HG02678 (cell line): ENCODE measurements around the gene FOXP2.
"Not testable (repeated sequence)": the region's sequence is repeated elsewhere in the genome, so short reads cannot be mapped to it uniquely, and the experiment has no call there.

Experiments
- ATAC-seq: cut with Tn5 transposase; IDR thresholded peaks from one replicate; pipeline ENCODE4 v1.9.1; 2021; ENCODE audit warnings: mild to moderate bottlenecking, moderate library complexity; ENCODE audit not compliant: unreplicated experiment

The FOXP2 gene

GRCh38 chr7:114488696-114489095 is 74.1 kb downstream of the FOXP2 start:
- no peak for ATAC-seq

GRCh38 chr7:114497491-114497890 is 82.9 kb downstream of the FOXP2 start:
- not testable (repeated sequence) for ATAC-seq

- no peak for ATAC-seq
These were observed 88.0 kb downstream of the FOXP2 start for GRCh38 chr7:114502454-114503254.

GRCh38 chr7:114504586-114504985 is 90.0 kb downstream of the FOXP2 start:
- no peak for ATAC-seq

GRCh38 chr7:114507381-114507780 is 92.8 kb downstream of the FOXP2 start:
- ATAC-seq, result no peak

GRCh38 chr7:114508086-114508485 is 93.5 kb downstream of the FOXP2 start:
- ATAC-seq, result no peak

GRCh38 chr7:114510824-114511223 is 96.2 kb downstream of the FOXP2 start:
- not testable (repeated sequence) for ATAC-seq

GRCh38 chr7:114519240-114519639 is 104.6 kb downstream of the FOXP2 start:
- ATAC-seq, result no peak

- ATAC-seq, result no peak
These were observed 107.5 kb downstream of the FOXP2 start for GRCh38 chr7:114522081-114522480.

- ATAC-seq, result no peak
These were observed 113.0 kb downstream of the FOXP2 start for GRCh38 chr7:114527589-114527988.

GRCh38 chr7:114530057-114530611 is 115.5 kb downstream of the FOXP2 start:
- no peak for ATAC-seq

- no peak for ATAC-seq
These were observed 116.7 kb downstream of the FOXP2 start for GRCh38 chr7:114531326-114531725.

- ATAC-seq, result no peak
These were observed 118.5 kb downstream of the FOXP2 start for GRCh38 chr7:114533131-114533530.

- no peak for ATAC-seq
These were observed 120.3 kb downstream of the FOXP2 start for GRCh38 chr7:114534953-114535352.

GRCh38 chr7:114539575-114539974 is 125.0 kb downstream of the FOXP2 start:
- ATAC-seq, result no peak

GRCh38 chr7:114540291-114540690 is 125.7 kb downstream of the FOXP2 start:
- no peak for ATAC-seq

GRCh38 chr7:114547346-114547745 is 132.7 kb downstream of the FOXP2 start:
- not testable (repeated sequence) for ATAC-seq

GRCh38 chr7:114548081-114548980 is 133.7 kb downstream of the FOXP2 start:
- ATAC-seq, result no peak

- ATAC-seq, result no peak
These were observed 140.3 kb downstream of the FOXP2 start for GRCh38 chr7:114554781-114555537.

GRCh38 chr7:114567416-114567815 is 152.8 kb downstream of the FOXP2 start:
- no peak for ATAC-seq

GRCh38 chr7:114569220-114569619 is 154.6 kb downstream of the FOXP2 start:
- no peak for ATAC-seq
